Effector memory CD4-positive, alpha-beta T cell (primary cell): ENCODE measurements around the gene PTMS.

Source experiments
- DNase-seq, 3 donors: peaks; one replicate each; pipeline ENCODE4 v3.0.0-alpha.2; 2020
- H3K27ac ChIP-seq: 2 replicates; pipeline ENCODE4 v1.7.0; 2013; ENCODE audit warnings: mild to moderate bottlenecking, low read length, moderate library complexity; ENCODE audit not compliant: insufficient read depth, poor library complexity, severe bottlenecking
- H3K27me3 ChIP-seq: replicated peaks from 2 replicates; pipeline ENCODE4 v1.7.0; 2013; ENCODE audit warnings: mild to moderate bottlenecking, low read length; ENCODE audit not compliant: insufficient read depth, control insufficient read depth, poor library complexity, severe bottlenecking
- H3K36me3 ChIP-seq: 2 replicates; pipeline ENCODE4 v1.7.0; 2013; ENCODE audit warnings: mild to moderate bottlenecking, low read length, moderate library complexity; ENCODE audit not compliant: control insufficient read depth, insufficient read depth
- H3K4me1 ChIP-seq: 2 replicates; pipeline ENCODE4 v1.7.0; 2013; ENCODE audit warnings: low read length, mild to moderate bottlenecking; ENCODE audit not compliant: control insufficient read depth, insufficient read depth, poor library complexity, severe bottlenecking
- H3K4me3 ChIP-seq: 2 replicates; pipeline ENCODE4 v1.7.0; 2013; ENCODE audit warnings: low read length, low read depth, mild to moderate bottlenecking; ENCODE audit not compliant: insufficient read depth, poor library complexity, severe bottlenecking
- H3K9me3 ChIP-seq: 2 replicates; pipeline ENCODE4 v1.7.0; 2013; ENCODE audit warnings: mild to moderate bottlenecking, low read length, moderate library complexity; ENCODE audit not compliant: control insufficient read depth

The PTMS gene

GRCh38 chr12:6809056-6809455, 42.9 kb downstream of the PTMS start:
- Histone ChIP-seq H3K4me3 (no peak overlapping the region), H3K9me3 (no peaks in the 10 kb centered on the region), H3K36me3 (peaks cover 22% of the 10 kb centered on the region), H3K27ac (no peak overlapping the region), H3K27me3 (no peaks in the 10 kb centered on the region), H3K4me1 (no peaks in the 10 kb centered on the region)
- DNase-seq = no peak

GRCh38 chr12:6810758-6811157, 44.6 kb downstream of the PTMS start:
- H3K27ac ChIP-seq = no peak overlapping the region
- no peak for DNase-seq
- peaks cover 31% of the 10 kb centered on the region for H3K36me3 ChIP-seq
- no peaks in the 10 kb centered on the region for H3K9me3 ChIP-seq
- H3K4me1 ChIP-seq = no peaks in the 10 kb centered on the region
- H3K27me3 ChIP-seq = no peaks in the 10 kb centered on the region
- H3K4me3 ChIP-seq = no peak overlapping the region

- H3K27ac ChIP-seq = no peak overlapping the region
- H3K4me1 ChIP-seq = no peaks in the 10 kb centered on the region
- no peak overlapping the region for H3K4me3 ChIP-seq
- H3K27me3 ChIP-seq = no peaks in the 10 kb centered on the region
- no peak for DNase-seq
- peaks cover 44% of the 10 kb centered on the region for H3K36me3 ChIP-seq
- H3K9me3 ChIP-seq = no peaks in the 10 kb centered on the region
Measured at GRCh38 chr12:6813363-6813762, 47.2 kb downstream of the PTMS start.

GRCh38 chr12:6816598-6816997, 50.4 kb downstream of the PTMS start:
- Histone ChIP-seq H3K4me1 (peaks cover 6% of the 10 kb centered on the region), H3K36me3 (peaks cover 60% of the 10 kb centered on the region), H3K9me3 (no peaks in the 10 kb centered on the region), H3K27me3 (no peaks in the 10 kb centered on the region), H3K4me3 (no peak overlapping the region), H3K27ac (no peak overlapping the region)
- no peak for DNase-seq

- H3K4me1 ChIP-seq = peaks cover 10% of the 10 kb centered on the region
- no peak overlapping the region for H3K4me3 ChIP-seq
- no peaks in the 10 kb centered on the region for H3K27me3 ChIP-seq
- no peaks in the 10 kb centered on the region for H3K9me3 ChIP-seq
- no peak for DNase-seq
- H3K36me3 ChIP-seq = peaks cover 60% of the 10 kb centered on the region
- H3K27ac ChIP-seq = no peak overlapping the region
Measured at GRCh38 chr12:6817098-6817497, 50.9 kb downstream of the PTMS start.

GRCh38 chr12:6817662-6818157, 51.5 kb downstream of the PTMS start:
- no peaks in the 10 kb centered on the region for H3K27me3 ChIP-seq
- no peak overlapping the region for H3K4me3 ChIP-seq
- H3K4me1 ChIP-seq = peaks cover 10% of the 10 kb centered on the region
- no peak overlapping the region for H3K27ac ChIP-seq
- H3K9me3 ChIP-seq = no peaks in the 10 kb centered on the region
- DNase-seq = no peak
- H3K36me3 ChIP-seq = peaks cover 60% of the 10 kb centered on the region

- Histone ChIP-seq H3K4me1 (peaks cover 10% of the 10 kb centered on the region), H3K27me3 (no peaks in the 10 kb centered on the region), H3K9me3 (no peaks in the 10 kb centered on the region), H3K4me3 (no peak overlapping the region), H3K36me3 (peaks cover 60% of the 10 kb centered on the region), H3K27ac (no peak overlapping the region)
- no peak for DNase-seq
Measured at GRCh38 chr12:6818222-6818621, 52.1 kb downstream of the PTMS start.

GRCh38 chr12:6818645-6819044, 52.5 kb downstream of the PTMS start:
- peaks cover 60% of the 10 kb centered on the region for H3K36me3 ChIP-seq
- no peak for DNase-seq
- H3K27ac ChIP-seq = no peak overlapping the region
- peaks cover 10% of the 10 kb centered on the region for H3K4me1 ChIP-seq
- H3K27me3 ChIP-seq = no peaks in the 10 kb centered on the region
- no peaks in the 10 kb centered on the region for H3K9me3 ChIP-seq
- H3K4me3 ChIP-seq = no peak overlapping the region

GRCh38 chr12:6819106-6820030, 53.2 kb downstream of the PTMS start:
- DNase-seq = no peak
- H3K9me3 ChIP-seq = no peaks in the 10 kb centered on the region
- H3K36me3 ChIP-seq = peaks cover 56% of the 10 kb centered on the region
- H3K4me1 ChIP-seq = peaks cover 10% of the 10 kb centered on the region
- no peak overlapping the region for H3K4me3 ChIP-seq
- H3K27ac ChIP-seq = no peak overlapping the region
- H3K27me3 ChIP-seq = no peaks in the 10 kb centered on the region

GRCh38 chr12:6820166-6820565, 54.0 kb downstream of the PTMS start:
- no peak overlapping the region for H3K27ac ChIP-seq
- no peak for DNase-seq
- no peaks in the 10 kb centered on the region for H3K9me3 ChIP-seq
- no peaks in the 10 kb centered on the region for H3K27me3 ChIP-seq
- peaks cover 10% of the 10 kb centered on the region for H3K4me1 ChIP-seq
- peaks cover 48% of the 10 kb centered on the region for H3K36me3 ChIP-seq
- H3K4me3 ChIP-seq = no peak overlapping the region
